Naive thymus-derived CD8-positive, alpha-beta T cell (primary cell): ENCODE data around the gene WFDC1. TPM values are rescaled to one million over a fixed set of nuclear protein-coding genes. Genes with fewer than 3 reads are reported as not detected.

ENCODE experiments used
- ATAC-seq, 2 donors: fragments of 150-1000 bp; cut with Tn5 transposase in 1 of 2; sonication (Bioruptor Pico), chemical (Tn5 transposase) in 1 of 2; 1 replicate in 1 of 2; 2 replicates in 1 of 2; pipeline ENCODE4 v1.10.0; 2021; ENCODE audit warnings: mild to moderate bottlenecking in 2 of 2, moderate library complexity in 2 of 2
- POLR2A ChIA-PET: fragments of 350-600 bp; sonication (Branson Sonifier 250); formaldehyde crosslinking; loops from one replicate; lab custom pipeline; 2021; ENCODE audit warnings: antibody characterized with exemption; lab: Charles Lee
- DNase-seq, 10 donors: peaks; one replicate each; pipeline versions ENCODE4 v3.0.0 to v3.0.0-alpha.2; 2020 to 2022
- H3K27ac Mint-ChIP-seq, 10 donors: one replicate each; pipeline ENCODE4 v1.8.0; 2020 to 2022; ENCODE audit warnings: mild to moderate bottlenecking in 10 of 10, mixed read lengths in 10 of 10, moderate library complexity in 4 of 10, inconsistent platforms in 1 of 10
- H3K27me3 Mint-ChIP-seq, 5 donors: one replicate each; pipeline ENCODE4 v1.8.0; 2021 to 2022; ENCODE audit warnings: mixed read lengths in 5 of 5
- H3K36me3 Mint-ChIP-seq, 3 donors: one replicate each; pipeline ENCODE4 v1.8.0; 2020 to 2022; ENCODE audit warnings: mixed read lengths in 3 of 3, mild to moderate bottlenecking in 2 of 3, inconsistent platforms in 1 of 3
- H3K4me1 Mint-ChIP-seq, 4 donors: one replicate each; pipeline ENCODE4 v1.8.0; 2021 to 2022; ENCODE audit warnings: mixed read lengths in 4 of 4
- H3K4me3 Mint-ChIP-seq, 10 donors: one replicate each; pipeline ENCODE4 v1.8.0; 2020 to 2022; ENCODE audit warnings: mild to moderate bottlenecking in 10 of 10, mixed read lengths in 10 of 10, moderate library complexity in 6 of 10, inconsistent platforms in 1 of 10
- H3K9me3 Mint-ChIP-seq, 9 donors: one replicate each; pipeline ENCODE4 v1.8.0; 2020 to 2022; ENCODE audit warnings: mixed read lengths in 9 of 9, mild to moderate bottlenecking in 3 of 9, inconsistent platforms in 1 of 9, moderate library complexity in 1 of 9
- polyA plus RNA-seq, 3 donors: library from polyadenylated mRNA; unstranded; fragments of 300-500 nt; fragmentation: Illumina TruSeq; gene quantifications; one replicate each; pipeline ENCODE4 v1.2.3, GENCODE V29; 2021
- total RNA-seq, 8 experiments: library from RNA in 2 of 8; stranded (reverse) in 2 of 8; gene quantifications; one replicate each; pipeline ENCODE4 v1.2.3 and lab custom pipeline; 2021 to 2026

WFDC1 gene
- total and polyA plus RNA-seq, 5 experiments from 2014 or later, result not detected

- Mint-ChIP-seq H3K4me1 (peaks cover 7 to 28% (median 19%) of the 10 kb centered on the region in 4 donors), H3K9me3 (peaks cover 0 to 2% (median 0%) of the 10 kb centered on the region in 9 donors), H3K4me3 (no peak overlapping the region), H3K36me3 (peaks cover 0 to 4% (median 0%) of the 10 kb centered on the region in 3 donors), H3K27me3 (peaks cover 27 to 72% (median 54%) of the 10 kb centered on the region in 5 donors), H3K27ac (peak overlapping the region in 1 of 10 donors; percentile 37)
- DNase-seq (no peak), ATAC-seq (no peak)
- POLR2A ChIA-PET, result interaction anchor here (0.8 kb wide), 1 partner anchor 13 kb away, joined by 3 read pairs; no protein-coding TSS in a partner anchor
These were observed 2.7 kb upstream of the WFDC1 start for GRCh38 chr16:84292011-84292410.

DNA sequence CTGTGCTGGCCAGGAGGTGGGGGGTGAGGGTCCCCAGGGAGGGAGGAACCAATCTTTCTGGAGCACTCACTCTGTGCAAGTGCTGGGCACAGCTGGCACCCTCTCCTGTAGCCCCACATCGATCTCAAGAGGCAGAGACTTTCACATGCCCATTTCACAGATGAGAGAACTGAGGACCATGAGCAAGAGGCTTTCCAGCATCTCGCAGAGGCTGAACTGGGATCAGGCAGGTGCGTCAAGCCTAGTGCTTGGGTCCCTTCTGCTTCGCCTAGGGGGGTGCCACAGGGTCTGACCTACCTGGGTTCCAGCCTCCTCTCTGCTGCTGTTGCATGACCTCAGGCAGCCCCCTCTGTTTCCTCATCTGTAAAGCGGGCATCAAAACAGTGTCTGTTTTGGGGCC lies 1.3 kb upstream of the WFDC1 start:
- Mint-ChIP-seq H3K4me3 (no peak overlapping the region), H3K27ac (peak overlapping the region in 1 of 10 donors; percentile 52), H3K27me3 (peaks cover 27 to 65% (median 50%) of the 10 kb centered on the region in 5 donors), H3K36me3 (peaks cover 0 to 4% (median 0%) of the 10 kb centered on the region in 3 donors), H3K4me1 (peaks cover 7 to 28% (median 19%) of the 10 kb centered on the region in 4 donors), H3K9me3 (peaks cover 0 to 2% (median 0%) of the 10 kb centered on the region in 9 donors)
- DNase-seq, result no peak
- ATAC-seq, result no peak
- POLR2A ChIA-PET, result no interaction called here

- no peak for DNase-seq
- Mint-ChIP-seq H3K27me3 (peaks cover 28 to 66% (median 44%) of the 10 kb centered on the region in 5 donors), H3K4me3 (peak overlapping the region; percentile 30 to 76 (median 69)), H3K36me3 (peaks cover 0 to 4% (median 0%) of the 10 kb centered on the region in 3 donors), H3K9me3 (peaks cover 0 to 2% (median 0%) of the 10 kb centered on the region in 9 donors), H3K4me1 (peaks cover 7 to 28% (median 19%) of the 10 kb centered on the region in 4 donors), H3K27ac (peak overlapping the region in 1 of 10 donors; percentile 60)
- POLR2A ChIA-PET, result no interaction called here
- ATAC-seq, result peak in 1 of 2 donors; percentile 44
These were observed 561 bp upstream of the WFDC1 start for GRCh38 chr16:84294117-84294516.

GRCh38 chr16:84295203-84295860 lies 654 bp downstream of the WFDC1 start:
- H3K27me3 Mint-ChIP-seq, result peaks cover 26 to 60% (median 38%) of the 10 kb centered on the region in 5 donors
- peak overlapping the region in 5 of 10 donors; percentile 22 to 73 (median 48) for H3K4me3 Mint-ChIP-seq
- H3K4me1 Mint-ChIP-seq, result peaks cover 7 to 28% (median 19%) of the 10 kb centered on the region in 4 donors
- H3K27ac Mint-ChIP-seq, result no peak overlapping the region
- ATAC-seq (no peak), DNase-seq (no peak)
- H3K9me3 Mint-ChIP-seq, result peaks cover 0 to 2% (median 0%) of the 10 kb centered on the region in 9 donors
- peaks cover 0 to 4% (median 0%) of the 10 kb centered on the region in 3 donors for H3K36me3 Mint-ChIP-seq
- POLR2A ChIA-PET, result no interaction called here

- ATAC-seq, result no peak
- peaks cover 26 to 43% (median 31%) of the 10 kb centered on the region in 5 donors for H3K27me3 Mint-ChIP-seq
- H3K4me3 Mint-ChIP-seq, result no peak overlapping the region
- POLR2A ChIA-PET, result no interaction called here
- H3K9me3 Mint-ChIP-seq, result no peaks in the 10 kb centered on the region
- no peak for DNase-seq
- H3K36me3 Mint-ChIP-seq, result peaks cover 0 to 4% (median 0%) of the 10 kb centered on the region in 3 donors
- H3K27ac Mint-ChIP-seq, result no peak overlapping the region
- H3K4me1 Mint-ChIP-seq, result peaks cover 7 to 21% (median 15%) of the 10 kb centered on the region in 4 donors
These were observed 3.8 kb downstream of the WFDC1 start for GRCh38 chr16:84298376-84298899.

GRCh38 chr16:84299734-84300440 lies 5.2 kb downstream of the WFDC1 start:
- peaks cover 22 to 33% (median 27%) of the 10 kb centered on the region in 5 donors for H3K27me3 Mint-ChIP-seq
- POLR2A ChIA-PET, result interaction anchor here (0.6 kb wide), 1 partner anchor 143 kb away, joined by 3 read pairs; no protein-coding TSS in a partner anchor
- no peak overlapping the region for H3K27ac Mint-ChIP-seq
- no peaks in the 10 kb centered on the region for H3K9me3 Mint-ChIP-seq
- peaks cover 0 to 4% (median 0%) of the 10 kb centered on the region in 3 donors for H3K36me3 Mint-ChIP-seq
- DNase-seq (no peak), ATAC-seq (no peak)
- no peak overlapping the region for H3K4me3 Mint-ChIP-seq
- peaks cover 4 to 6% (median 5%) of the 10 kb centered on the region in 4 donors for H3K4me1 Mint-ChIP-seq

DNA sequence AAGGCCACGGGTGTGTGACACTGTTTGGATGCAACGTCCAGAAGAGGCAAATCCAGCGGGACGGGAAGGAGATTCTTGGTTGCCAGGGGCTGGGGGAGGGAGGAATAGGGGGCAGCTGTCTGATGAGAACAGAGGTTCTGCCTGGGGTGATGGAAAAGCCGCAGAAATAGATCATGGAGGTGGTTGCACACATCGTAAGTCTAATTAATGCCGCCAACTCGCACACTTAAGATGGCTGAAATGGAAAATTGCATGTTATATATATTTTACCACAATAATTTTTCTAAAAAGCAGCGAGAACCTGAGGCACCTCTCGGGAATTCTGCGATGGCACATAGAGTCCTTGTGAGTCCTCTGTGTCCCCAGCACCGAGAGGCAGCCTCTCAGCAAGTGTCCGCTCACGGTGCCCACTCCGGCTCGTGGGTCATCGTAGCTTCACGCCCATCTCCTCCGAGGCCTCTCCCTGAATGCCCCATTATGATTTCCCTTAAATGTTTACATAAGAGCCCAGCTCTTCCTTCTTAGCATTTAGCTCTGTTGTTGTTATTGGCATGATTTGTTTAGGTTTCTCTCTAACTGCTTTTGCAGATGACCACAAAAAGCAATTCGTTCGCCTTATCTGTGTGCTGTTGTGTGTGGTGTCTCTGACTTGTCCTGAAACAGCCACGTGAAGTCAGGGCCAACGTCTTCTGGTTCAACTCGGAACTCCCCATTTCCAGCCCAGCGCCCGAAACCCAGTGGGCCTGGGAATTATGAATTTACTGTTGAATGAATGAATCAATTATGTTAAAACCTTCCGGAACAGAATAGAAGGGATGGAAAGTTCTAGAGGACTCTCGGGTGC lies 7.7 kb downstream of the WFDC1 start:
- ATAC-seq, result no peak
- Mint-ChIP-seq H3K4me3 (no peak overlapping the region), H3K4me1 (no peaks in the 10 kb centered on the region), H3K27ac (no peak overlapping the region), H3K27me3 (peaks cover 7 to 29% (median 12%) of the 10 kb centered on the region in 5 donors), H3K9me3 (no peaks in the 10 kb centered on the region), H3K36me3 (no peaks in the 10 kb centered on the region)
- POLR2A ChIA-PET, result no interaction called here
- no peak for DNase-seq

DNA sequence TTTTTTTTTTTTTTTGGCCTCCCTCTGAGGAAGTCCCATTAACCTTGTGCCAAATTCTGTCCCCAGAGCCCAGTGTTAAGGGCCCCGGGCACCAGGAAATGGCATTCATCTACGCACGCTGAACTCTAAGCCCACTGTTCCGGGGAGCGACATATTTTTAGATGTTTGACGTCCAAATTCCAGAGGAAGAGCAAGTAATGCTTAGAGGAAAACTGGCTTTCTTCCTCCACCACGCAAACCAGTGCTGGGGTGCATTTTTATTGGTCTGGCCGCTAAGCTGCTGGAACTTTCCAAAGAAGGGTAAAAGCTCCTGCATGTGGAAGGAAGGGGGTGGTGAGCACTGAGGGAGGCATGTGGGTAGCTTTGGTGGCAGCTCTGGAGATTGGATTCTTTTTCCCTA lies 8.3 kb downstream of the WFDC1 start:
- H3K27ac Mint-ChIP-seq, result no peak overlapping the region
- no peak for DNase-seq
- no peak for ATAC-seq
- H3K36me3 Mint-ChIP-seq, result no peaks in the 10 kb centered on the region
- POLR2A ChIA-PET, result no interaction called here
- peaks cover 8 to 36% (median 16%) of the 10 kb centered on the region in 5 donors for H3K27me3 Mint-ChIP-seq
- no peaks in the 10 kb centered on the region for H3K4me1 Mint-ChIP-seq
- H3K9me3 Mint-ChIP-seq, result no peaks in the 10 kb centered on the region
- H3K4me3 Mint-ChIP-seq, result no peak overlapping the region

DNA sequence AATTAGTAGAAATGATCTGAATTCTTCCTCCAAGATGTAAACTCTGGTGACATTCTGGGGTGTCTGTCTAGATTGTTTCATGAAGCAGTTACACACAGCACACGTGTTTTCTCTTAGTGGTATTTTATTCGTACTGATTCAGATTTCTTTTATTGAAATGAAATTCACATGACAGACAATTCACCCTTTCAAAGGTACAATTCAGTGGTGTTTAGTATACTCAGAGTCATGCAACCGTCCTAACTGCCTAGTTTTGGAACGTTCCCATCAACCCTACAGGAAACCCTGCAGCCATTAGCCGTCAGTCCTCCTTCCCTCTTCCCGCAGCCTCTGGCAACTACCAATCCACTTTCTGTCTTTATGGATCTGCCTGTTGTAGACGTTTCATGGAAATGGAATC lies 8.8 kb downstream of the WFDC1 start:
- POLR2A ChIA-PET, result no interaction called here
- H3K4me1 Mint-ChIP-seq, result no peaks in the 10 kb centered on the region
- no peaks in the 10 kb centered on the region for H3K9me3 Mint-ChIP-seq
- no peaks in the 10 kb centered on the region for H3K36me3 Mint-ChIP-seq
- H3K27me3 Mint-ChIP-seq, result peaks cover 5 to 38% (median 21%) of the 10 kb centered on the region in 5 donors
- no peak for DNase-seq
- H3K27ac Mint-ChIP-seq, result no peak overlapping the region
- H3K4me3 Mint-ChIP-seq, result no peak overlapping the region
- ATAC-seq, result no peak

GRCh38 chr16:84306564-84306963 lies 11.9 kb downstream of the WFDC1 start:
- Mint-ChIP-seq H3K9me3 (no peaks in the 10 kb centered on the region), H3K27me3 (peaks cover 16 to 45% (median 31%) of the 10 kb centered on the region in 5 donors), H3K4me1 (no peaks in the 10 kb centered on the region), H3K4me3 (no peak overlapping the region), H3K27ac (no peak overlapping the region), H3K36me3 (no peaks in the 10 kb centered on the region)
- DNase-seq (no peak), ATAC-seq (no peak)
- POLR2A ChIA-PET, result no interaction called here

DNA sequence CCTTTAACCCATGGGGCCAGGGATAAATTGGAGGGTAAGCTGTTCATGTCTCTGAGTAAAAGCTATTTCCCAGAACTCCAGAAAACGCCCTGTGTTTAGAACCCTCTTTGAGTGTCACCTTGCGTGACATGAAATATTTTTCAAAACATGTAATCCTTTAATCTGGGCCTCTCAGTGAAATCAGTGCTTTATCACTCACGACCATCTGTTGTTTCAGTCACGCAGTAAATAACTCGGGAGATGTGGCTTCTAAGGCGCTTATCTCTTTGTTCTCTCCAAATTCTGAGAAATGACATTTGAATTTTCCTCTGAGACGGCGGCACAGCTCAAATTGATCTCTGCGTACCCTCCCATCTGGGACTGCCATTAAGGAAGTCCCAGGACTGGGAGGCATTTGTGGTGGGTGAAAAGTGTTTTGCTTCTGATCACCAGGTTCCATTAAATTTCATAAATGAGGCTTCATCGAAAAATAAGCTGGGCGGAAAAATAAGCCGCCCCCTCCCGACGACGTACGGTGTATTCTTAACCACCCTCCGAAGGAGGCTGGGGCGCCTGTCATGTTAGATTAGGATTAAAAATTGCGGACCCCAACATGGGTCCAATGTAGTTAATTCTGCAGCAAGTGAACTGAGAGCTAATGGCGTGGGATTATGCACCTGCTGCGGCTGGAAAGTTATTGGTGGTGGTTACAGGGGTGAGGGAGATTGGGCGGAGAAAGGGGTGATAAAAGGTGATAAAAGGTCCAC lies 12.7 kb downstream of the WFDC1 start:
- Mint-ChIP-seq H3K9me3 (no peaks in the 10 kb centered on the region), H3K4me1 (no peaks in the 10 kb centered on the region), H3K4me3 (no peak overlapping the region), H3K27me3 (peaks cover 15 to 49% (median 33%) of the 10 kb centered on the region in 5 donors), H3K36me3 (peaks cover 0 to 2% (median 0%) of the 10 kb centered on the region in 3 donors), H3K27ac (no peak overlapping the region)
- POLR2A ChIA-PET, result no interaction called here
- DNase-seq (no peak), ATAC-seq (no peak)
